ENCODE measurements around the gene TCEA3. TPM values are rescaled to one million over a fixed set of nuclear protein-coding genes. Genes with fewer than 3 reads are reported as not detected.

Gene TCEA3
- total RNA-seq, 1 experiment from 2014 or later = 1.5 TPM

DNA sequence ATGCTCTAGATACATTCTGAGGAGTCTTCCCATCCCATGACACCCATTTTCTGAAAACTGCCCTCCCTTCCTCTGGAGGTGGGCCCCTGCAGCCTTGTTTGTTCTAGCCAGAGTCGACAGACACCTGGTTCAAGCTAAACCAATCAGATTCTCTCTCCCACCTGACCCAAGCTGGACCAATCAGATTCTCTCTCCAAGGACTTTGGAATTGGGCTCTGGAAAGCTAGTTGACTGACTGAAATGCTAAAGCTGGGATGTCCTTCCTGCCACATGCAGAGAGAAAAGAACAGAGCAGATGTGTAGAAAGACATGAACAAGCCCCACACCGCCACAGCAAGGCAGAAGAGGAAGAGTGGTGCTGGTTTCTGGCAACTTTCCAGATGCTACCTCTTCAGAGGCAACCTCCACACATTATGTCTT, 34.8 kb upstream of the TCEA3 start:
- Mint-ChIP-seq H3K36me3 (ENCODE audit: insufficient read depth, unreplicated experiment) (peaks cover 8% of the 10 kb centered on the region), H3K4me3 (ENCODE audit: unreplicated experiment) (no peak overlapping the region), H3K27me3 (ENCODE audit: insufficient read depth, unreplicated experiment) (no peaks in the 10 kb centered on the region), H3K4me1 (ENCODE audit: insufficient read depth, unreplicated experiment) (peaks cover 38% of the 10 kb centered on the region), H3K27ac (ENCODE audit: low read depth, unreplicated experiment) (no peak overlapping the region), H3K9me3 (ENCODE audit: unreplicated experiment) (no peaks in the 10 kb centered on the region)
- no peak for DNase-seq (ENCODE audit: unreplicated experiment)
- BruUV-seq (replicated peaks) = no TSS peak
- TF ChIP-seq, protein P1, sequence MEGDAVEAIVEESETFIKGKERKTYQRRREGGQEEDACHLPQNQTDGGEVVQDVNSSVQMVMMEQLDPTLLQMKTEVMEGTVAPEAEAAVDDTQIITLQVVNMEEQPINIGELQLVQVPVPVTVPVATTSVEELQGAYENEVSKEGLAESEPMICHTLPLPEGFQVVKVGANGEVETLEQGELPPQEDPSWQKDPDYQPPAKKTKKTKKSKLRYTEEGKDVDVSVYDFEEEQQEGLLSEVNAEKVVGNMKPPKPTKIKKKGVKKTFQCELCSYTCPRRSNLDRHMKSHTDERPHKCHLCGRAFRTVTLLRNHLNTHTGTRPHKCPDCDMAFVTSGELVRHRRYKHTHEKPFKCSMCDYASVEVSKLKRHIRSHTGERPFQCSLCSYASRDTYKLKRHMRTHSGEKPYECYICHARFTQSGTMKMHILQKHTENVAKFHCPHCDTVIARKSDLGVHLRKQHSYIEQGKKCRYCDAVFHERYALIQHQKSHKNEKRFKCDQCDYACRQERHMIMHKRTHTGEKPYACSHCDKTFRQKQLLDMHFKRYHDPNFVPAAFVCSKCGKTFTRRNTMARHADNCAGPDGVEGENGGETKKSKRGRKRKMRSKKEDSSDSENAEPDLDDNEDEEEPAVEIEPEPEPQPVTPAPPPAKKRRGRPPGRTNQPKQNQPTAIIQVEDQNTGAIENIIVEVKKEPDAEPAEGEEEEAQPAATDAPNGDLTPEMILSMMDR (IDR thresholded peaks at IDR 0.05; ENCODE audit: unreplicated experiment) = no peak
- ChIA-PET POLR2A (interaction anchor here (1.3 to 1.8 kb wide), 2 partner anchors 12 to 14 kb away, joined by 3 to 6 read pairs; no protein-coding TSS in a partner anchor), CTCF (interaction anchor here (0.7 to 1.8 kb wide), 3 partner anchors 8 to 25 kb away, joined by 3 to 6 read pairs (median 3); no protein-coding TSS in a partner anchor)
- intact Hi-C loops (cut with micrococcal nuclease) = no loop called here

DNA sequence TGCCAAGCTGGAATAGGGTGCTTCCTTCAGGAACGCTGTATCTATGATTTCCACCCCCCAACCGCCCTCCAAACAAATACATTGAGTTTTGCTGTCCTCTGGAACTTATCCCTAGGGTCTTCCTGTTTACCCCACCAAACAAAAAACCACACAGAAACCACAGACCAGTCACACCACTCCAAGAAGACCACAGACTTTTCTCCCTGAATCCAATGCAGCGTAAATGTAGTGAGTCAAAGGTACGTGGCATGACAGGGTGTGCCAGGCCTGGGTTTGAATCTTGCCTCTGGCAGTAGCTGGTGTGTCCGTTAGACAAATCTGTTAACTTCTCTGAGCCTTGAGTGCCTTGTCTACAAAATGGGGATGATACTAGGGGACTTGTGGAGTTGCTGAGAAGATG, 31.7 kb upstream of the TCEA3 start:
- intact Hi-C loops (cut with micrococcal nuclease) = no loop called here
- no TSS peak for BruUV-seq (replicated peaks)
- TF ChIP-seq, protein P1 (IDR thresholded peaks at IDR 0.05; ENCODE audit: unreplicated experiment) = no peak
- H3K27ac Mint-ChIP-seq (ENCODE audit: low read depth, unreplicated experiment) = peak overlapping the region; percentile 70
- CTCF ChIA-PET = interaction anchor here (0.8 kb wide), 1 partner anchor 35 kb away, joined by 6 read pairs; no protein-coding TSS in a partner anchor
- peaks cover 65% of the 10 kb centered on the region for H3K4me1 Mint-ChIP-seq (ENCODE audit: insufficient read depth, unreplicated experiment)
- H3K36me3 Mint-ChIP-seq (ENCODE audit: insufficient read depth, unreplicated experiment) = peaks cover 18% of the 10 kb centered on the region
- no peak overlapping the region for H3K4me3 Mint-ChIP-seq (ENCODE audit: unreplicated experiment)
- H3K27me3 Mint-ChIP-seq (ENCODE audit: insufficient read depth, unreplicated experiment) = no peaks in the 10 kb centered on the region
- POLR2A ChIA-PET = no interaction called here
- H3K9me3 Mint-ChIP-seq (ENCODE audit: unreplicated experiment) = no peaks in the 10 kb centered on the region
- peak; percentile 77 for DNase-seq (ENCODE audit: unreplicated experiment)

DNA sequence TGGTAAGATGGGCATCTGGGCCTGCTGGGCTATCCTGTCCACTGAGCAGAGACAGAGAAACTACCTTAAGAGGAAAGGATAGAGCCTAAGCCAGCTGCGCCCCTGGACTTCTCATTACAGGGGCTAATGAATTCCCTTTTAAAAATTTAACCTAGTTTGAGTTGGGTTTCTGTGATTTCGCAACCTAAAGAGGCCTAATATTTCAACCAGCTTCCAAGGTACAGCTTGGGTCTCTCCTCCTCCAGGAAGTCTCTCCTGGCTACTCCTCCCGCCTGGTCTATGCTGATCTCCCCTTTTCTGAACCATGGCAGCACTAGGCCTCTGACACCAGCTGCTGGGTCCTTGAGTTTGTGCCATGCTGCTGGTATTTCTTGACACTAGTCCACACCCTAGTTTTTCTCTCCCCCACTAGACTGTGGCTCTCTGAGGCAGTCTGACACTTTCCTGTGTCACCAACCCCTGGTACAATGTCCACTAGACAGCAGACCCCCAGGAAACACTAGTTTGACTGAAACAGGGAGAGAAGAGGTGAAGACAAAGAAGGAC, 29.0 kb upstream of the TCEA3 start:
- Mint-ChIP-seq H3K9me3 (ENCODE audit: unreplicated experiment) (no peaks in the 10 kb centered on the region), H3K4me3 (ENCODE audit: unreplicated experiment) (no peak overlapping the region), H3K27me3 (ENCODE audit: insufficient read depth, unreplicated experiment) (no peaks in the 10 kb centered on the region), H3K27ac (ENCODE audit: low read depth, unreplicated experiment) (no peak overlapping the region), H3K36me3 (ENCODE audit: insufficient read depth, unreplicated experiment) (peaks cover 20% of the 10 kb centered on the region), H3K4me1 (ENCODE audit: insufficient read depth, unreplicated experiment) (peaks cover 55% of the 10 kb centered on the region)
- POLR2A ChIA-PET = no interaction called here
- BruUV-seq (replicated peaks) = no TSS peak
- no peak for DNase-seq (ENCODE audit: unreplicated experiment)
- intact Hi-C loops (cut with micrococcal nuclease) = no loop called here
- CTCF ChIA-PET = no interaction called here
- TF ChIP-seq, protein P1 (IDR thresholded peaks at IDR 0.05; ENCODE audit: unreplicated experiment) = no peak

DNA sequence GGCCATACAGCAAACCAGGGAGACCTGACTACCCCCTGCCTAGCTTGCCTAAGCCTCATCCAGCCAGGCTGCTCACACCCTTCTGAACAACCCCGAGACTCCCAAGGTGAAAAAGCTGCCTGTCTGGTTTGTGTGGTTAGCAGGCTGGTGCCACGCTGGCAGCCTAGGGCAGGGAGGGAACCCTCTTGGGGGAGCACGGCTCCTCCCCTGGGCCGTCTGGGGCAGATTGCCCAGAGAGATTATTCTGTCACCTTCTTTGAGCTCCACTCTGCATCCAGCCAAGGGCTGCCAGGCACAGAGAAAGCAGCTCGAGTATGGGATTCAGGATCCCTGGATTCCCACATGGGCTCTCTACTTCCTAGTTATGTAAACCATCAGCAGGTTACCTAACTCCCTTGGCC, 27.5 kb upstream of the TCEA3 start:
- H3K27ac Mint-ChIP-seq (ENCODE audit: low read depth, unreplicated experiment) = no peak overlapping the region
- H3K4me1 Mint-ChIP-seq (ENCODE audit: insufficient read depth, unreplicated experiment) = peaks cover 48% of the 10 kb centered on the region
- peak; percentile 82 for DNase-seq (ENCODE audit: unreplicated experiment)
- no peak overlapping the region for H3K4me3 Mint-ChIP-seq (ENCODE audit: unreplicated experiment)
- H3K9me3 Mint-ChIP-seq (ENCODE audit: unreplicated experiment) = no peaks in the 10 kb centered on the region
- no TSS peak for BruUV-seq (replicated peaks)
- TF ChIP-seq, protein P1 (IDR thresholded peaks at IDR 0.05; ENCODE audit: unreplicated experiment) = no peak
- no peaks in the 10 kb centered on the region for H3K27me3 Mint-ChIP-seq (ENCODE audit: insufficient read depth, unreplicated experiment)
- CTCF ChIA-PET = interaction anchor here (0.6 kb wide), 2 partner anchors 14 to 315 kb away, joined by 3 to 6 read pairs; no protein-coding TSS in a partner anchor
- intact Hi-C loops (cut with micrococcal nuclease) = no loop called here
- POLR2A ChIA-PET = interaction anchor here (0.6 to 1.3 kb wide), 2 partner anchors 48 to 380 kb away, joined by 3 to 4 read pairs; no protein-coding TSS in a partner anchor
- H3K36me3 Mint-ChIP-seq (ENCODE audit: insufficient read depth, unreplicated experiment) = peaks cover 28% of the 10 kb centered on the region
